Activated T-cell treated with anti-CD3 and anti-CD28 coated beads for 4 hours (primary cell): ENCODE measurements around the gene STK11.
"Not testable (repeated sequence)": the region's sequence is repeated elsewhere in the genome, so short reads cannot be mapped to it uniquely, and the experiment has no call there.

Experiments
- DNase-seq: peaks from one replicate; pipeline ENCODE4 v3.0.0-alpha.2; 2020

Gene STK11

GRCh38 chr19:1169411-1169791, 36.2 kb upstream of the STK11 start:
- no peak for DNase-seq

- no peak for DNase-seq
Measured at GRCh38 chr19:1169921-1170885, 35.4 kb upstream of the STK11 start.

GRCh38 chr19:1170938-1171754, 34.4 kb upstream of the STK11 start:
- DNase-seq, result no peak

GRCh38 chr19:1171755-1172352, 33.7 kb upstream of the STK11 start:
- no peak for DNase-seq

GRCh38 chr19:1172353-1173158, 33.0 kb upstream of the STK11 start:
- no peak for DNase-seq

GRCh38 chr19:1173159-1173844, 32.3 kb upstream of the STK11 start:
- no peak for DNase-seq

- DNase-seq, result peak; percentile 94
Measured at GRCh38 chr19:1173845-1174809, 31.5 kb upstream of the STK11 start, which contains the start of gene SBNO2. TSS of gene SBNO2 (minus strand) at chr19:1174268. CDS start at chr19:1154276, 19,992 bp downstream.

- DNase-seq, result no peak
Measured at GRCh38 chr19:1177322-1178114, 28.1 kb upstream of the STK11 start.

- no peak for DNase-seq
Measured at GRCh38 chr19:1181606-1182005, 24.0 kb upstream of the STK11 start.

GRCh38 chr19:1182068-1182467, 23.5 kb upstream of the STK11 start:
- DNase-seq, result no peak

GRCh38 chr19:1182727-1183126, 22.9 kb upstream of the STK11 start:
- DNase-seq, result no peak

GRCh38 chr19:1183543-1184172, 21.9 kb upstream of the STK11 start:
- DNase-seq, result no peak

- no peak for DNase-seq
Measured at GRCh38 chr19:1189419-1189818, 16.2 kb upstream of the STK11 start.

- no peak for DNase-seq
Measured at GRCh38 chr19:1199531-1199930, 6.0 kb upstream of the STK11 start.

- DNase-seq, result not testable (repeated sequence)
Measured at GRCh38 chr19:1200614-1201013, 5.0 kb upstream of the STK11 start.

GRCh38 chr19:1206150-1206863, 729 bp downstream of the STK11 start:
- no peak for DNase-seq

GRCh38 chr19:1206864-1207450, 1.4 kb downstream of the STK11 start:
- DNase-seq, result no peak

- not testable (repeated sequence) for DNase-seq
Measured at GRCh38 chr19:1208830-1209229, 3.3 kb downstream of the STK11 start.
